HG02610 (cell line): ENCODE data around the gene RHBG.

Experiments used
- ATAC-seq: cut with Tn5 transposase; IDR thresholded peaks from one replicate; pipeline ENCODE4 v1.9.1; 2021; ENCODE audit warnings: mild to moderate bottlenecking, moderate library complexity; ENCODE audit not compliant: unreplicated experiment

The RHBG gene

DNA sequence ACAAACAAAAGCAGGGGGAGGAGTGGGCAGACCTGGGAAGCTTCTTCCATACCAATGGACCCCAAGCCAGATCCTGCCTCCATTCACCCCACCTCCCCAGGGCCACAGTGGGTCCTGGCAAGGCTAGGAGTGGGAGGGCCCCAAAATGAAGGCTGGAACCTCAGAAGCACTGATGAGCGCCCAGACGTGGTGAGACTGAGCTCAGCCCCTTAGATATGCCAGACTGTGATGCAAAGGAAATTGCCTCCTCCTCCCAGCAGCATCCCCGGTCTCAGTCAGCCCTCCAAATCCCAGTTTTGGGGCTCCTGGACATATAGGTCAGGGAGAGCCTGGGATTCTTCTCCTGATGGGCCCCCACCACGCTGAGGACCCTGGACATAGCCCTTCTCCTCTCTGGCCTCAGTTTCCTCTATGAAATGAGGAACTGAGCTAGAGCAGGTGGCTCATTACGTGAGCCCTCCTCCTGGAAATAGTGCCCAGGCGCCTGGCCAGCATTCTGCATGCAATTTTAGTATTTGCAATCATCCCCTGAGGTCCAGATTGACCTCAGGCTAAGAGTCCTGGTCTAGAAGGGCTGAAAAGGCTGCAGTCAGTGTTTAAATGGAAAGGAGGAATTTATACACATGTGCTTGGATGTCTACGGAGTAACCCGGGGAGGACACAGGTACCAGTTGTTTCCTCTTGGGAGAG is 33.5 kb downstream of the RHBG start:
- no peak for ATAC-seq

GRCh38 chr1:156405670-156406069 is 36.7 kb downstream of the RHBG start:
- no peak for ATAC-seq

- no peak for ATAC-seq
Observed at GRCh38 chr1:156406251-156406650, 37.2 kb downstream of the RHBG start.

GRCh38 chr1:156407344-156407743 is 38.3 kb downstream of the RHBG start:
- ATAC-seq, result no peak

DNA sequence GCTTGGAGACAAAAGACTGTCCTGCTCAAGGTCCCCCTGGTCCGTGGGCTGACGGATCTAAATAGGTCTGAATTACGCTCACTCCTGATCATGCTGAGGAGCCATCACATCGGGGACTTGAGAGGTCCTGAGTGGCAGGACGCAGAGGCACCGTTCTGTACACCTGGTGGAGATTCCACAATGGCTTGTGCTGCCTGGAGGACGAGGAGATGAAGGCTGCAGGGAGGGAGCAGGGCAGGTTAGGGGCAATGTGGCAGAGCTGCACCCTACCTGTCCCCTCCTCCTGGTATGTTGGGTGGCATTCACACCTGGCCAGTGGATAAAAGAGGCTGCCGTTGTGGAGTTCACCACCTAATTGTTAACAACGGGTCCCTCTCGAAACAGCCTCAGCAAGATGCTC is 38.7 kb downstream of the RHBG start:
- ATAC-seq, result no peak

- ATAC-seq, result no peak
Observed at GRCh38 chr1:156409439-156409838, 40.4 kb downstream of the RHBG start.

DNA sequence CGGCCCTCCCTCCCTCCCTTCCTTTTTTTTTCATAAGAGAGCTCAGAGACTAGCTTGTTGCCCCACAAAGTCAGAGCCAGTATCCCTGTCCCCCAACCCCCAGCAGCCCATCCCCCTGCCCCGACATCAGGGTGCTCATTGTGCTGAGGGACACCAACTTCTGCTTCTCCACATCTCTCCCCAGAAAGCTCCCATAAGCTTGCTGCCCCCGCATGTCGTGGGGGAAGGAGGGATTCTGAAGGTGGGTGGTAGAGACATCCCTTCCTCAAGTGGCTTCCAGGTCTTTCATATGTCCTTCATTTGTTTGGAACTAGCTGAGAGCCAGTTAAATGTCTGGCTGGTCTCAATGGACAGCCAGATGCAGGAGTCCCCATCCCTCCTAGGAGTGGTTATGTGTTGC is 41.2 kb downstream of the RHBG start:
- no peak for ATAC-seq

DNA sequence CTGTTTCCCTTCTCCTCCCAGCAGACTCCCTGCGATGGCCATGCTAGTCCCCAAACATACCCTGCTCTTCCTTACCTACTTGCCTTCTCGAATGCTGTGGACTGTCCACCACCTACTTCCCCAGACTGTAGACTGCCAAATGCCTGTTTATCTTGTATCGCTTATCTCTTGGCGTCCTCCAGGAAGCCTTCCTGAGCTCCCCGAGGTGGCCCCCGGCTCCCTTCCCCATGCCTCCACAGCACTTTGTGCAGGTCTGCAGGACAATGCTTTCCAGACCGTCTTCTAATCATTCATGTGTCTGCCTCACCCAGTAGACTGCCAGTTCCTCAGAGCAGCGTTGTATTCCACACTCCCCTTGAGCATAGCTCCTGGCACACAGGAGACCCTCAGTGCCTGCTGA is 41.7 kb downstream of the RHBG start:
- ATAC-seq, result no peak

DNA sequence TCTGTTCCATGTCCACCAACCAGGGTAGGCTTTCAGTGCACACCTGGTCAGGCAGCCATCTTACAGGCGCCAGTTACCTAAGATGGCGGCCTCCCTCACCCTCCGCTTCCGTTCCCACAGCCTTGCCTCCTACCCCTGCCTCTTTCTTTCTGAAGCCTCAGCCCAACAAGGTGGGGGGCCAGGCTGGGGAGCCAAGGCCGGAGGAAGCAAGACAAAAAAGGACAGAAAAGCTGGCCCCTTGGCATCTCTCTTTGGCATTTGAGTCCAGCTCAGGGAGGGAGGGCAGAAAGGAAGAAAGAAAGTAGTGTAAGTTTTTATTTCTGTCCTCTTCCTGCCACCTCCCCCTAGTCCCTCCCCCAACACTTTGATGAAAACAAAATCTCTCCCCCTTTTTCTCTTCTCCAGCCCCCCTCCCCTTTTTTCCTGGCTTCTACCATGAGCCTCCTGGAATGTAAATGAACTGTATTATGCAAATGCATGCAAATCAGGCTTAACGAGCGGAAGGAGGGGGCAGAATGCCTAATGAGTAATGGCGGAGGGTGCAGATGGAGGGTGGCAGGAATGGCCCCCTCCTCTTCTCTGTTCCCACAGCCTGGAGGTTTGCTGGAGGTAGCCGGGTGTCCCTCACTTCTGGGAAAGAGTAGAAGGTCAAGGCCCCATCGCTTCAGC is 43.8 kb downstream of the RHBG start:
- no peak for ATAC-seq

GRCh38 chr1:156413391-156414246 is 44.6 kb downstream of the RHBG start:
- ATAC-seq, result no peak

GRCh38 chr1:156414461-156415064 is 45.6 kb downstream of the RHBG start:
- no peak for ATAC-seq

- ATAC-seq, result no peak
Observed at GRCh38 chr1:156416993-156417392, 48.0 kb downstream of the RHBG start.

DNA sequence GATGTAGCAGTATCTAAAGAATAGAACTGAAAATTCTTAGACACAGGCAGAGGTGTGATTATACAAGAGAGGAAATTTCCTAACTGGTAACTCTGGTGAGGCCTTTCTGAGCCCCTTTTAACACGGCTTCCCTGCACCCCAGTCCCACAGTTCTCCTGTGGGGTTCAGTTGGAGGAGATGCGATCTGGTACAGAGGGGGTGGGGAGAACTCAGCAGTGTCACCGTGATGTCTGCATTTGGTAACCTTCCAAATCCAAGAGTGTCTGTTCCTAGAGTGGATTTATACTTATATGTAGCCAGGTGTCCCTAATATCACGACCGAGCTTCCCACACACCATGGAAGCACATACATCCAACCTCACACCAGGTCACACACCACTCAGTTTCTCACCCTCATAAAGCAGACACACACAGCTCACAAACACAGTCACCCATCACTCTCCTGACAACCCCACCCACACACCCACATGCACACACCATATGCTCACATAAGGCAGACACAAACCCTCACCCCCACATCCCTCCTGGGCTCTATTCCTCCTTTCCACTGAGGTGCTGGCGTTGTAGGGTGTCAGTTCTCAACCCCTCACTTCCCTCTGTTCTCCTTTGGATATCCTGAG is 48.5 kb downstream of the RHBG start:
- no peak for ATAC-seq

- no peak for ATAC-seq
Observed at GRCh38 chr1:156418416-156419070, 49.5 kb downstream of the RHBG start.

GRCh38 chr1:156419854-156420204 is 50.8 kb downstream of the RHBG start:
- ATAC-seq, result no peak

DNA sequence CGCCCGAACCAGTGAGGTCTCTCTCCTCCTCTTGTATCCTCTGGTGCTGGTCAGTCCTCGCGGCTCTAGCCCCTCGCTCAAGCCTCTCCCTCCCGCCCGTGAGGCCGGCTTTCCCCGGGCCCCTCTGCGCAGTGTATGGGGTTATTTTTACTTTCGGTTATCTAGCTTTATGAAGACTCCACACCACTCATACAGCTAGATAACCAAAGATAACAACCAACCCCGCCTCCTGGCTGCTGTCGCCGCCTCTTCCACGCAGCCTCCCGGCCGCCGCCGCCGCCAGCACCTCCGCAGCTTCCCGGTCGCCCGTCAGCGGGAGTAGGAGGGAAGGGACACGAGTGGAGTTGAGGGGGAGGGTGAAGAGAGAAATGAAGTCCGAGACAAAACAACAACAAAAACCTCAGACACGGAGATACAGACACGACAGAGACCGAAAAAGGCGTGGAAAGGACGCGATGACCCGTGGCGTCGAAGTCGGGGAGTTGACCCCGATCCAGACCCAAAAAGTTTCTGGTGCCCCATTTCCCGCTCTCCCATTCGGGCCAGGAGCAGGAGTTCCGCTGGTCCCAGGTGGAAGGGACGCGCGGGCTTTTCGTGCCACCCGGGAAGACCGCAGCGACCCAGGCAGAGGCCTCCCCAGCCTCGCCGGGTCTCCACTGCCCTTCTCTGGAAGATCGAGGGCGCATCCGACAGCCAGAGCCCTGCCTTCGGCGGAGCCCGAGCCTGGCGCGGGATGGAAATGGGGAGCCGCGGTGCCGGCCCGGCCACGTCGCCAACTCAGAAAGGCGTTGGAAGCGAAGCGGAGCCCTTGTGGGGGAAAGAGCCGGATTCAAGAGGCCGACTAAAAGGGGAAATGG is 51.4 kb downstream of the RHBG start:
- peak; percentile 12 for ATAC-seq

DNA sequence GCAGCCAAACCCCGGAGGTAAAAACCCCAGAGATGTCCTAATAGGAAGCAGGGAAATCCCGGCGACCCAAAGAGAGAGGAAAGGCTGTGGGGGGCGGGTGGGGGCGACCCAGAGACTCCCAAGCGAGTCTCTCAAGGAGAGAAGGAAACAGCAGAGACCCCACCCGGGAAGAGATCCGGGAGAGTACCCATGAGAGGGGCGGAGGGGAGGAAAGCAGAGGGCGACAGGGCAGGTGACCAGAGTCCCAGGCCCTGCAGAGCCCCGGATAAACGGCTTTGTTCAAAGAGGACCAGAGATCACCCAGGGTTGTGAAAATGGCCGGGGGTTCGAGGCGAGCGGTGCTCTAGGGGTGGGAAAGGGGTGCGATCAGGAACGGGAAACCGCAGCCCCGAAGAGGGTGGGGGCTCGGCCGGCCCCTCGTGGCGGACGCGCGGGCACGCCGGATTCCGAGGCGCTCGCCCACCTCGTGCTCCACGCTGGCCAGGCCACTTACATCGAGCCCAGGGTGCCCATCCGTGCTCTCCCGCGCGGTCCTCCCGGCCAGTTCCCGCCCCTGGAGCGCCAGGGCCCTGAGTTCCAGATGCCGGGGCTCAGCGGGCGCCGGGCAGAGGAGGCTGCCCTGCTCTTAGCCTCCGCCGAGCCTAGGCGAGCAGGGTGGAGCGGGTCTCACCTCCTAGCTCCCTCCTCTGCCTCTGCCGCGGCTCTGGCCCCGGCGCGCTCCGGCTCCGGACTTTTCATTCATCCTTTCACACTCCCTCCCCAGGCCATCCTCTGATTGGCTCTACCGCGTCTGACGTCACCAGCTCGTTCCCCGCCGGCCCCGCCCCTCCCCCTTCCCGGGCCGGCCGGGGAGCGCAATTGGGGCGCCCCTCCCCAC is 52.3 kb downstream of the RHBG start:
- ATAC-seq, result peak; percentile 79

DNA sequence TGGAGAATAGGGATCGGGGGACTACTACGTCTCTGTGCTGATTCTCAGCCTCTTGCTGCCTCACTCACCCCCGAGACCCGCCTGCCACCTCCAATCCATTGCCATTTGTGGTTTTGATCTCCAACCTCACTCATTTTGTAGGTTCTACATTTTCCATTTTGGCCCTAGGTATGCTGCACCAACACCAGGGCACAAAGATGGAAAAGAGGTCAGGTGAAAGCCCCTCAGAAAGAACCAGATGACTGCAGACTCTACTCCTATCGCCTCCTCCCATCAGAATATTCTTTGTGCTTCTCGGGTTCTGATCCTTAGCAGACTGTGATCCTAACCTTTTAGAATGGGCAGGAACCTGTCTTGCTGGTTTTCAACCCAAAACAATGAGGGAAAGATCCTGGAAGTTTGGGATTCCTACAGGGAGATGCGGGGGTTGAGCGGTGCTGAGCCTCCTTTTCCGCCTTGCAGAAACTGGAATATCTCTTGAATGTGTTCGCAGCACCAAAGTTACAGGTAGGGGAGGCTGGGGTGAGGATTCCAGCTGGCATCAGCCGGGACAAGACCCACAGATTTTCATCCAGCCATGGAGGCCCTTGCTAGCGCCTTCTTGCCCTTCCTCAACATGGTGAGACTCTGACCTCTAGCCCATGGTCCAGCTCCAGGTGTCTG is 53.1 kb downstream of the RHBG start:
- ATAC-seq, result no peak
